HG03064 (cell line): ENCODE measurements around the gene SUSD6.
"Not testable (repeated sequence)": the region's sequence is repeated elsewhere in the genome, so short reads cannot be mapped to it uniquely, and the experiment has no call there.

Source experiments
- ATAC-seq: cut with Tn5 transposase; IDR thresholded peaks from one replicate; pipeline ENCODE4 v1.9.1; 2021; ENCODE audit warnings: low read depth; ENCODE audit not compliant: unreplicated experiment

SUSD6 gene

DNA sequence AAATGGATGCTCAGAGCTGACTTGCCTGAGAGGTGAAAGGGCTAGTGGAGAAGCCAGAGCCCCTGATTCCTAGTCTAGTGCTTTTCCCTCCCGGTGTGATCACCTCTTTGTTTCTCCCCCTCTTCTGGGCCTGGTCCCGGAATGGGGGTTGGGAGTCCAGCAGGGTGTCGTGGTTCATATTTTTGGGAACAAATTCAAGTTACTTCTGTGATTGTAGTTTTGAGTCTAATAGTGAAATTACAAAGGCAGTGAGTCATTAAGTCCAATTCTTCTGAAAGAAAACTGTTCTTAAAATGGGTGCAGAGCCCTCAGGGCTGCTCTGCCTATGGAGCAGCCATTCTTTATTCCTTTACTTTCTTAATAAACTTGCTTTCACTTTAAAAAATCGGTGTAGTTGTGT is 7.6 kb downstream of the SUSD6 start:
- ATAC-seq, result no peak

GRCh38 chr14:69620211-69620611 is 8.8 kb downstream of the SUSD6 start:
- ATAC-seq, result no peak

DNA sequence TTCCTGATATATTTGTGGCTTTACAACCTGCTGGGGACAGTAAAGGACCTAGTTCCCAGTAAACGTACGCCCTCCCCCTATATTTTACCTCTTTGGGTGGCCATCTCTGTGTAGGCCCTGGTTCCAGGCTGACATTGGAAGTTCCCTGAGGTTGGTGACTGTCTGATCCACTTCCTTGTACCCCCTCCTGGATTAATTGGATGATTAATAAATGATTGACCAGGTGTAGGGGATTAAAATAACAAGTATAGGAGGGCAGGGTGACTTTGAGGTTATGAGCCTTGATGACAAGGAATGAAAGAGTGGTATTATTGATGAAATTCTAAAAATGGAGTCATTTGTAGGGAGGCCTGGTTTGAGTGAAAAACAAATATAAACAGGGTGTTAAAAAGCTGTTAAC is 9.6 kb downstream of the SUSD6 start:
- no peak for ATAC-seq

GRCh38 chr14:69624136-69624535 is 12.7 kb downstream of the SUSD6 start:
- no peak for ATAC-seq

GRCh38 chr14:69625299-69626131 is 14.1 kb downstream of the SUSD6 start:
- ATAC-seq, result peak; percentile 90

- ATAC-seq, result no peak
Observed at GRCh38 chr14:69626132-69626500, 14.7 kb downstream of the SUSD6 start.

DNA sequence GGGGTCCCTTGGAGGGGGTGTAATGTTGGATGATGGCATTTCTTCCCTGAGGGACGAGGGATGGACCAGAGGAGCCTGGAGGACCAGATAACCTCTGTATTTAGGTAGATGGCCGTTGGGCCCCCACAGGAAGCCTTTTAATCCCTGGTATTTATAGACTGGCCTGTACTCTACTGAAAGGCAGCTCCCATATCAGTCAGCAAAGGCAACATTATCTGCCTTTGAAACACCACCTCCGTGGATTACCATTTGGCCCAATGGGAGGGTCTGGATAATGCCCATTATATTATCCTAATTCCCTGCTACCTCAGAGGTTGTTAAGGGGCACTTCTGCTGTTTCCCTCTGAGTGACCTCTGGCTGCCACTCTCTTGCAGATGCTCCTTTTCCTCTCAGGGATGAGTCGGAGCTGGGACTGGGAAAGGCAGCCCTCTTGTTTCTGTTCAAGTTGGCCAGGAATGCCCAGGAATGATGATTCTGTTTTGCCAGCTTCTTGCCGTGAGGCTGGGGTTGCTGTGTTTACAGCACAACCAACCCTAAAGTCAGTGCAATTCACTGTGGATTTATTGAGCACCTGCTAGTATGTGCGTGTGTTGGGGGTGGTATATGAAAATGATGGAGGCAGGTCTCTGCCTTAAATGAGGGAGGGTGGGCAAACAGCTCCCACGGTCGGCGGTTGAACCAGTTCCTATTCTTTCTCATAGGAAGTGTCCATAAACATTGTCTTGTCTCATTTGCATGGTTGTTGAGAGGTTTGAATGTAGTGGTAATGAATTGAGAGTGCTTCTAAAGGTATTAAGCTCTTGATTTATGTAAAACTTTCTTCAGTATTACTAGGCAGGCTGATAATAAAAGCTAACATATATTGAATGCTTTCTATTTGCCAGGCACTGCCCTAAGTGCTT is 18.1 kb downstream of the SUSD6 start:
- no peak for ATAC-seq

DNA sequence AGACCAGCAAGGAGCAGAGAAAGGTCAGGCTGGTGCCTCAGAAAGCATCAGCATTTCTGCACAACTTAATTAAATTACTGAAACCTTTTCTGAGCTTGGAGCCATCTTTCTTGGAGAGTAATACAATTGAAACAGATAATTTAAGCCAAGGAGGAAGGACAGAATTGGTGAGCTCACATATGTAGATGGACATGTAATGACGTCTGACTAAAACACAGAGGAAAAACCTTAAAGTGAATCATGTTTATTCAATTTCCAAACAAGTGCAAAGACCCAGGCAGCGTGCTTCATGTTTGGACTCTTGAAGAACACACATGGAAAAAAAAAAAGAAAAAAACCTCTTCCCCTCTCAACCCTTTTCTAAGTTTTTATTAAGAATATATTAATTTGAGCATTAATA is 19.0 kb downstream of the SUSD6 start:
- ATAC-seq, result no peak

- ATAC-seq, result no peak
Observed at GRCh38 chr14:69631509-69631908, 20.1 kb downstream of the SUSD6 start.

DNA sequence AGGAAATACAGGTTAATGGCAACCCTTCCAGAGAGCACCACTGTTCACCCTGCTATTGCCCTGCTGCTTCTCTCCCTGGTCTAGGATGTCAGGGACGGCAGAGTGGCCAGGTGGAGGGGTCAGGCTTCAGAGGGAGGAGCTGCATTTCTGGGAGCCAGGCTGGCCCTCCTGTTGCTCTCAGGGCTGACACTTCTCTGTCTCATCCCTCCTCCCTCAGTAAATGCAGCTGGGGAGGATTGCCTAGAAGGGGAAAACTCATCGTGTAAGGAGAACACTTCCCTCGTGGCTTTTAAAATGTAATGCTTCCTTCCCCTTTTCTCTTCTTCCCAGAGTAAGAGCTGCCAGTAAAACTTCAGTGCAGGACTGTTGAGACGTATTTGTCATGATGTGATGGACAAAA is 20.8 kb downstream of the SUSD6 start:
- no peak for ATAC-seq

- no peak for ATAC-seq
Observed at GRCh38 chr14:69632593-69633151, 21.3 kb downstream of the SUSD6 start.

DNA sequence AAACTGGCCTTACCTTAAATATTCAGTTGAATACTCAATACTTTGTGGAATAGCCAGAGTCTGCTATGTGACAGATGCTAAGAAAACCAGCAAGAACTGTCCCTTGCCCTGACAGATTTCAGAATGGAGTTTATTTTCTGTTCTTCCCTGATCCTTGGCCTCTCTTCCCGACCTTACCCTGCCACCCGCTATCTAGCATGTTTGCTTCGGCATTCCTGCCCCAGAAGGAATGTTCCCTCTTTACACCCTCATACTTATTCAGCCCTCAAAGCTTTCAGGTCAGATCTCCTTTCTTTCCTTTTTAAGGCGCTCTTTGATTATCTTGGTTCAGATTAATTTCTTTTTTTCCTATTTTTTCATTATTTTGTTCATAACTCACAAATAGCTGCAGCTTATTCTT is 21.8 kb downstream of the SUSD6 start:
- no peak for ATAC-seq

- no peak for ATAC-seq
Observed at GRCh38 chr14:69635981-69636639, 24.7 kb downstream of the SUSD6 start.

DNA sequence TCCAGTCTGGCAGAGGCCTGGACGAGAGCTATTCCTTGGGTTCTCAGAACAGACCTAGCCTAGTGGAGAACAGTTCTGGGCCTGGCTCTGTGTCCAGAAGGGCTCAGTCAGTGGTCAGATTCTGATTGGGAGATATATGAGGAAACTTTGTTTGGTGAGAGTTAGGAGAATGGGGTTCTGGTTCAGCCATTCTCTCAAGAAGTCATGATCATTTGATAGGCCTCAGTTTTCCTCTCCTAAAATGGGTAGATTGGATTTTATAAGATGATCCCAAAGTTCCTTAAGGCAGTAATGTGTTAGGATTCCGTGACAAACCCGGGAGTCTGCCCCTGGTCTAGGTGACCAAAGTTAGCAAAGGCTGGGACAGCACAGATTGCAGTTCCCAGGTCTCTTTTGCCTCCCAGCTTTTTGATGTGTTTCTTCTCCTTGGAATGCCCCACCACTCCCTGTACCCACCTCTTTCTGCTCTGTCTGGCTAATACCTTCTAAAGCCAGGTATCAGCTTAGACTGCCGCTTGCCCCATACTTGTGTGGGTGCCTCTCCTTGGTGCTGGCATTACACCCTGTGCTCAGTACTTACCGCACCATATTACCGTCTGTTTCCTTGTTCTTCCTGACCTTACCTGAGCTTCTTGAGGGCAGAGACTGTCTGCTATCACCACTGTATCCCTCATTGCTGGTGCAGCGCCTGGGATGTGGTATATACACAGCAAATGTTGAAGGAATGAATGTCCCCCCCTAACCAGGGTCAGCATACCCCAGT is 25.5 kb downstream of the SUSD6 start:
- ATAC-seq, result no peak

- ATAC-seq, result no peak
Observed at GRCh38 chr14:69637503-69638031, 26.2 kb downstream of the SUSD6 start.

DNA sequence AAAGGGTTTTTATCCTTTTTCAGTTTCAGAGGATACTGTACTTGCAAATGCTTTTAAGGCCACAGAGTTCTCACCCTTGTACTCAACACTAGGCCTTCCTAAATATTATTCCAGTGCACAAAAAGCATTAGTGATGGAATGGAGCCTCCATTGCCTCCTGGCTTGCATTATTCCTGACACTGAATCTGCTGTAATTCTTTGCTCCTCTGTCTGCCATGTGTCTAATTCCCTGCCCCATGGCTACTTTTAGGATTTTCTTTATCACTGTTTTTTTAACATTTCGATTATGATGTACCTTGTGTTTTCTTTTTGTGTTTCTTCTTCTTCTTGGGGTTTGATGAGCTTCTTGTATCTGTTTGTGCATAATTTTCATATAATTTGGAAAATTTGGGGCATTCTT is 29.5 kb downstream of the SUSD6 start:
- ATAC-seq, result no peak

- not testable (repeated sequence) for ATAC-seq
Observed at GRCh38 chr14:69642212-69642793, 30.9 kb downstream of the SUSD6 start.

- no peak for ATAC-seq
Observed at GRCh38 chr14:69643430-69644200, 32.2 kb downstream of the SUSD6 start.

- no peak for ATAC-seq
Observed at GRCh38 chr14:69644814-69645213, 33.4 kb downstream of the SUSD6 start.
